Endothelial cell of umbilical vein (primary cell): ENCODE data around the gene PHF3.

ENCODE experiments used
- CTCF ChIP-seq, 2 donors: IDR thresholded peaks; 1 replicate in 1 of 2; 2 replicates in 1 of 2; pipeline ENCODE4 v1.5.1; 2011; ENCODE audit warnings: low read length in 2 of 2, mild to moderate bottlenecking in 2 of 2, moderate library complexity in 2 of 2, control low read depth in 1 of 2, inconsistent platforms in 1 of 2, low read depth in 1 of 2; ENCODE audit not compliant: insufficient read depth in 1 of 2; ENCODE audit errors: extremely low read depth in 1 of 2
- EZH2 ChIP-seq: IDR thresholded peaks from 2 replicates; pipeline ENCODE4 v1.6.1; 2012; ENCODE audit warnings: borderline replicate concordance, low read depth, mild to moderate bottlenecking, moderate library complexity, low read length, inconsistent platforms; ENCODE audit not compliant: severe bottlenecking
- FOS ChIP-seq: IDR thresholded peaks from 2 replicates; pipeline ENCODE4 v1.6.1; 2011; ENCODE audit warnings: mild to moderate bottlenecking, low read length, moderate library complexity, borderline replicate concordance; ENCODE audit not compliant: insufficient read depth
- JUN ChIP-seq: IDR thresholded peaks from 2 replicates; pipeline ENCODE4 v1.6.1; 2011; ENCODE audit warnings: borderline replicate concordance, low read depth; ENCODE audit not compliant: insufficient read length, insufficient read depth
- MAX ChIP-seq: IDR thresholded peaks from 2 replicates; pipeline ENCODE4 v1.6.1; 2011; ENCODE audit not compliant: insufficient read depth, insufficient read length
- MYC ChIP-seq: IDR thresholded peaks from one replicate; pipeline ENCODE4 v1.6.1; 2011; ENCODE audit warnings: mild to moderate bottlenecking, low read depth, low read length
- POLR2A ChIP-seq: IDR thresholded peaks from 2 replicates; pipeline ENCODE4 v1.6.1; 2012; ENCODE audit warnings: low read depth, mild to moderate bottlenecking, control low read depth, low read length
- POLR2AphosphoS5 ChIP-seq: IDR thresholded peaks from 2 replicates; pipeline ENCODE4 v1.6.1; 2012; ENCODE audit warnings: low read depth, mild to moderate bottlenecking, control low read depth, low read length, moderate library complexity; ENCODE audit not compliant: insufficient read depth

GRCh38 chr6:63661769-63662168, 26.2 kb downstream of the PHF3 start:
- TF ChIP-seq MAX: no peak
- TF ChIP-seq EZH2: no peak
- no peak for TF ChIP-seq POLR2AphosphoS5
- TF ChIP-seq CTCF (IDR thresholded peaks at IDR 0.05; ENCODE audit: extremely low read depth in 1 of 2, insufficient read depth in 1 of 2, low read depth in 1 of 2, low read length in 2 of 2): no peak
- no peak for TF ChIP-seq POLR2A
- TF ChIP-seq MYC: no peak
- no peak for TF ChIP-seq FOS
- no peak for TF ChIP-seq JUN
